Measurements from ENCODE around the gene KRT13.

DNA sequence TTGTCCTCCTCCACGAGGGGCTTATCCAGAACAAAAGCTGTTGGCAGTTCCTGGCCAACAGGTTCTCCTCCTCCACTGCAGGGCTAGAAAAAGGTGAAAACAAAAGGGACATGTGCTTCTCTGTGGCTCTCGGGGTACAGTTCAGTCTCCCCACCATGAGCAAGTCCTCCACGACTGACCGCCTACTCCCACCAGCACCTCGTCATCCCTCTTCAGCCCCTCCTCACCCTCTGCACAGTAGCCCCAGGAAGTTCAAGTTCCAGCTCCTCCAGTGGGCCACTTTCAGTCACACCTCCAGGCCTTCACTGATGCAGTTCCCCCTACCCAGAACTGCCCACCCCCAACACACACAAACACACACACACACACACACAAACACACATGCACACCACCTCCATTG, 47.0 kb upstream of the KRT13 start:
- TF ChIP-seq CTCF (IDR thresholded peaks at IDR 0.05; ENCODE audit: poor library complexity): no peak
- no peak for TF ChIP-seq EZH2phosphoT487 (IDR thresholded peaks at IDR 0.05; ENCODE audit: low read depth, severe bottlenecking, unreplicated experiment)

Measured in hepatocyte (in vitro differentiated cells).